ENCODE results near the gene IDI2. TPM values are rescaled to one million over a fixed set of nuclear protein-coding genes. Genes with fewer than 3 reads are reported as not detected.
A peak's percentile ranks its signal among the peaks of the same experiment; 100 is the strongest.

IDI2 gene
- total RNA-seq, 2 experiments from 2014 or later: not detected

- Mint-ChIP-seq H3K36me3 (peaks cover 26% of the 10 kb centered on the region), H3K27me3 (no peaks in the 10 kb centered on the region), H3K4me1 (peaks cover 58% of the 10 kb centered on the region), H3K27ac (peak within 1 kb of the TSS; percentile 95), H3K4me3 (peak within 1 kb of the TSS; percentile 98), H3K9me3 (no peaks in the 10 kb centered on the region)
- ATAC-seq (ENCODE audit: low read depth): peak; percentile 89
- DNase-seq: peak; percentile 93
- POLR2A ChIA-PET: interaction anchor here (1.3 to 2.4 kb wide), 6 partner anchors 8 to 125 kb away, joined by 4 to 15 read pairs (median 6); partner anchors contain the start of genes GTPBP4, IDI1 and LARP4B
These were observed 30.9 kb upstream of the IDI2 start, which contains the start of gene WDR37 for GRCh38 chr10:1056326-1057105. WDR37 (plus strand) TSS chr10:1056385; CDS start chr10:1072156, 15,771 bp downstream.

- Mint-ChIP-seq H3K36me3 (peaks cover 26% of the 10 kb centered on the region), H3K27ac (no peak overlapping the region)
These were observed 29.0 kb upstream of the IDI2 start for GRCh38 chr10:1054684-1055083.

GRCh38 chr10:1050554-1050953 is 24.9 kb upstream of the IDI2 start:
- H3K27ac Mint-ChIP-seq: peak overlapping the region; percentile 45
- H3K4me1 Mint-ChIP-seq: peaks cover 49% of the 10 kb centered on the region
- H3K27me3 Mint-ChIP-seq: no peaks in the 10 kb centered on the region
- no peaks in the 10 kb centered on the region for H3K9me3 Mint-ChIP-seq
- no peak for ATAC-seq (ENCODE audit: low read depth)
- no peak for DNase-seq
- peaks cover 29% of the 10 kb centered on the region for H3K36me3 Mint-ChIP-seq
- POLR2A ChIA-PET: interaction anchor here (2.8 to 2.9 kb wide), 2 partner anchors 63 to 120 kb away, joined by 12 to 17 read pairs; partner anchors contain the start of genes GTPBP4 and LARP4B
- H3K4me3 Mint-ChIP-seq: peak overlapping the region; percentile 95

More at GRCh38 chr10:1054684-1055083, 29.0 kb upstream of the IDI2 start:
- H3K4me1 Mint-ChIP-seq: peaks cover 54% of the 10 kb centered on the region
- ATAC-seq (ENCODE audit: low read depth): no peak
- DNase-seq: no peak
- H3K9me3 Mint-ChIP-seq: no peaks in the 10 kb centered on the region
- H3K4me3 Mint-ChIP-seq: peak overlapping the region; percentile 98
- POLR2A ChIA-PET: no interaction called here
- no peaks in the 10 kb centered on the region for H3K27me3 Mint-ChIP-seq

GRCh38 chr10:1050145-1050544 is 24.5 kb upstream of the IDI2 start:
- H3K36me3 Mint-ChIP-seq: peaks cover 31% of the 10 kb centered on the region
- H3K27me3 Mint-ChIP-seq: no peaks in the 10 kb centered on the region
- POLR2A ChIA-PET: interaction anchor here (1.5 to 2.9 kb wide), 3 partner anchors 62 to 914 kb away, joined by 3 to 17 read pairs (median 12); partner anchors contain the start of genes GTPBP4 and LARP4B
- ATAC-seq (ENCODE audit: low read depth) (no peak), DNase-seq (no peak)
- peak overlapping the region; percentile 97 for H3K27ac Mint-ChIP-seq
- H3K9me3 Mint-ChIP-seq: no peaks in the 10 kb centered on the region
- peak overlapping the region; percentile 95 for H3K4me3 Mint-ChIP-seq
- H3K4me1 Mint-ChIP-seq: peaks cover 50% of the 10 kb centered on the region

GRCh38 chr10:1049425-1049958 is 23.8 kb upstream of the IDI2 start:
- Mint-ChIP-seq H3K9me3 (no peaks in the 10 kb centered on the region), H3K4me3 (peak overlapping the region; percentile 95), H3K27ac (peak overlapping the region; percentile 97), H3K36me3 (peaks cover 36% of the 10 kb centered on the region), H3K4me1 (peaks cover 50% of the 10 kb centered on the region), H3K27me3 (no peaks in the 10 kb centered on the region)
- DNase-seq (no peak), ATAC-seq (ENCODE audit: low read depth) (no peak)
- POLR2A ChIA-PET: interaction anchor here (0.9 to 2.9 kb wide), 11 partner anchors 8 to 913 kb away, joined by 3 to 17 read pairs (median 5); partner anchors contain the start of genes GTPBP4 and LARP4B

GRCh38 chr10:1048732-1049424 is 23.2 kb upstream of the IDI2 start, which contains the start of gene IDI1:
IDI1 (minus strand) TSS chr10:1049119; CDS start chr10:1049003, 116 bp downstream.
- Mint-ChIP-seq H3K9me3 (no peaks in the 10 kb centered on the region), H3K36me3 (peaks cover 38% of the 10 kb centered on the region), H3K4me1 (peaks cover 53% of the 10 kb centered on the region), H3K27me3 (no peaks in the 10 kb centered on the region), H3K4me3 (peak within 1 kb of the TSS; percentile 95), H3K27ac (peak within 1 kb of the TSS; percentile 97)
- DNase-seq: peak; percentile 98
- peak; percentile 88 for ATAC-seq (ENCODE audit: low read depth)
- POLR2A ChIA-PET: interaction anchor here (0.9 to 2.9 kb wide), 12 partner anchors 9 to 913 kb away, joined by 3 to 17 read pairs (median 5); partner anchors contain the start of genes GTPBP4 and LARP4B

- Mint-ChIP-seq H3K36me3 (peaks cover 40% of the 10 kb centered on the region), H3K27ac (peak overlapping the region; percentile 97), H3K4me3 (peak overlapping the region; percentile 95), H3K4me1 (peaks cover 53% of the 10 kb centered on the region), H3K9me3 (no peaks in the 10 kb centered on the region), H3K27me3 (no peaks in the 10 kb centered on the region)
- DNase-seq (no peak), ATAC-seq (ENCODE audit: low read depth) (peak; percentile 1)
- POLR2A ChIA-PET: interaction anchor here (0.6 to 2.9 kb wide), 13 partner anchors 9 to 912 kb away, joined by 3 to 17 read pairs (median 5); partner anchors contain the start of genes GTPBP4 and LARP4B
These were observed 22.7 kb upstream of the IDI2 start for GRCh38 chr10:1048349-1048731.

- Mint-ChIP-seq H3K4me1 (peaks cover 55% of the 10 kb centered on the region), H3K4me3 (peak overlapping the region; percentile 95), H3K9me3 (no peaks in the 10 kb centered on the region), H3K27me3 (no peaks in the 10 kb centered on the region), H3K36me3 (peaks cover 41% of the 10 kb centered on the region), H3K27ac (peak overlapping the region; percentile 97)
- no peak for DNase-seq
- no peak for ATAC-seq (ENCODE audit: low read depth)
- POLR2A ChIA-PET: interaction anchor here (0.6 to 2.9 kb wide), 6 partner anchors 10 to 122 kb away, joined by 3 to 17 read pairs (median 7); partner anchors contain the start of genes GTPBP4 and LARP4B
These were observed 22.3 kb upstream of the IDI2 start for GRCh38 chr10:1047937-1048336.

GRCh38 chr10:1045415-1045814 is 19.8 kb upstream of the IDI2 start:
- H3K36me3 Mint-ChIP-seq: peaks cover 37% of the 10 kb centered on the region
- peaks cover 40% of the 10 kb centered on the region for H3K4me1 Mint-ChIP-seq
- DNase-seq: no peak
- POLR2A ChIA-PET: interaction anchor here (0.9 to 2.8 kb wide), 3 partner anchors 10 to 18 kb away, joined by 4 to 15 read pairs (median 5); partner anchors contain the start of gene WDR37
- H3K27me3 Mint-ChIP-seq: no peaks in the 10 kb centered on the region
- ATAC-seq (ENCODE audit: low read depth): no peak
- peak overlapping the region; percentile 91 for H3K27ac Mint-ChIP-seq
- H3K4me3 Mint-ChIP-seq: peak overlapping the region; percentile 79
- H3K9me3 Mint-ChIP-seq: no peaks in the 10 kb centered on the region

GRCh38 chr10:1044964-1045363 is 19.3 kb upstream of the IDI2 start:
- no peak for DNase-seq
- ATAC-seq (ENCODE audit: low read depth): no peak
- no peaks in the 10 kb centered on the region for H3K9me3 Mint-ChIP-seq
- peak overlapping the region; percentile 91 for H3K27ac Mint-ChIP-seq
- H3K27me3 Mint-ChIP-seq: no peaks in the 10 kb centered on the region
- peaks cover 42% of the 10 kb centered on the region for H3K4me1 Mint-ChIP-seq
- POLR2A ChIA-PET: interaction anchor here (0.9 to 2.8 kb wide), 3 partner anchors 11 to 18 kb away, joined by 4 to 15 read pairs (median 5); partner anchors contain the start of gene WDR37
- H3K36me3 Mint-ChIP-seq: peaks cover 41% of the 10 kb centered on the region
- peak overlapping the region; percentile 79 for H3K4me3 Mint-ChIP-seq

GRCh38 chr10:1044146-1044545 is 18.5 kb upstream of the IDI2 start:
- Mint-ChIP-seq H3K9me3 (no peaks in the 10 kb centered on the region), H3K4me3 (peak overlapping the region; percentile 79), H3K36me3 (peaks cover 41% of the 10 kb centered on the region), H3K27ac (peak overlapping the region; percentile 91), H3K27me3 (no peaks in the 10 kb centered on the region), H3K4me1 (peaks cover 42% of the 10 kb centered on the region)
- POLR2A ChIA-PET: interaction anchor here (1.0 to 2.8 kb wide), 3 partner anchors 12 to 113 kb away, joined by 4 to 15 read pairs (median 5); partner anchors contain the start of genes LARP4B and WDR37
- DNase-seq (no peak), ATAC-seq (ENCODE audit: low read depth) (no peak)

GRCh38 chr10:1043532-1043995 is 17.9 kb upstream of the IDI2 start:
- ATAC-seq (ENCODE audit: low read depth) (peak; percentile 55), DNase-seq (no peak)
- no peaks in the 10 kb centered on the region for H3K27me3 Mint-ChIP-seq
- POLR2A ChIA-PET: interaction anchor here (1.0 to 2.8 kb wide), 3 partner anchors 8 to 112 kb away, joined by 3 to 15 read pairs (median 4); partner anchors contain the start of genes LARP4B and WDR37
- H3K9me3 Mint-ChIP-seq: no peaks in the 10 kb centered on the region
- H3K36me3 Mint-ChIP-seq: peaks cover 41% of the 10 kb centered on the region
- peaks cover 42% of the 10 kb centered on the region for H3K4me1 Mint-ChIP-seq
- peak overlapping the region; percentile 79 for H3K4me3 Mint-ChIP-seq
- peak overlapping the region; percentile 91 for H3K27ac Mint-ChIP-seq
